ENCODE results near the gene SLC6A16. TPM values are rescaled to one million over a fixed set of nuclear protein-coding genes. Genes with fewer than 3 reads are reported as not detected.
"Not testable (repeated sequence)": the region's sequence is repeated elsewhere in the genome, so short reads cannot be mapped to it uniquely, and the experiment has no call there.

The SLC6A16 gene
- total RNA-seq (2014; rRNA removed; shearing (Covaris generic)): not detected in 2 replicates
- polyA plus RNA-seq (2015; cell fraction: cytosol; rRNA removed): 0.05 and 0.15 TPM in 2 replicates
- 0.10 TPM in 1 of 2 replicates, not detected in the other for polyA plus RNA-seq (2015; cell fraction: nucleus; rRNA removed)

DNA sequence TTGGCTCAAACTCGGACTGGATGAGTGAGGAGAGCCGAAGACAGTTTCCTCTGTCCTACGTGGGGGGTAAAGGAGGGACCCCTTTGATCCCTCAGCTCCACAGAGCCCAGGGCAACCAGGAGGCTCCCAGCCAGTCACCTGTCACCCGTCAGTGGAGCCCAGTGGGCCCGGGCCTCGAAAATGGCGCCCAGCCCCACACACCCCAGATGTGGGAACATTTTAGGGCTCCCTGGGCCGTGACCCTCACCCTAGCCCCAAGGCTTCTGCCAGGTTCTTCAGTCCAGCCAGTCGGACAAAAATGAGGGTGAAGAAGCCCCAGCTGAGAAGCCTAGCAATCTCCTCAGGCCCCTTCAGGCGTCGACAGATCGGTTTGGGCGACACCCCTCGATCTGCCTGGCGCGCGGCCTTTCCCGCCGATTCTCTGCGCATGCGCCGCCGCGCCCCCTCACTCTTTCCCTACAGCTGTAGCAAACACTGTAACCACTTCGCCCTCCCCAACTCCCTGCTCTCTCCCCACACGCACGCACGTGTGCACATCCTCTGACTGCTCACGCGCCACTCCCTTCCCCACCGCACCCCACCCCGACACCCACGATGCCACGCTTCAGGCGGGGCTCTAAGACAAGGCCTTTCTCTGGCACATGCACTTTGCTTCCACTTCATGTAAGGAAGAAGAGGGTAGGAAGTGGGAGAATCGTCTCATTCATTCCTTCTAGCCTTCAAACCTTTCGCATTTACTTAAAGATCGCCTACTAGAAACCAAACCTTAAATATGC lies at the start of gene SLC6A16:
TSS of gene SLC6A16 (minus strand) at position 391 of the 776 bp plus-strand sequence. CDS start 13,844 bp downstream, outside the sequence.
- DNase-seq (ENCODE audit: low read depth): no peak

GRCh38 chr19:49373174-49373573 lies 48.2 kb upstream of the SLC6A16 start:
- not testable (repeated sequence) for DNase-seq (ENCODE audit: low read depth)

DNA sequence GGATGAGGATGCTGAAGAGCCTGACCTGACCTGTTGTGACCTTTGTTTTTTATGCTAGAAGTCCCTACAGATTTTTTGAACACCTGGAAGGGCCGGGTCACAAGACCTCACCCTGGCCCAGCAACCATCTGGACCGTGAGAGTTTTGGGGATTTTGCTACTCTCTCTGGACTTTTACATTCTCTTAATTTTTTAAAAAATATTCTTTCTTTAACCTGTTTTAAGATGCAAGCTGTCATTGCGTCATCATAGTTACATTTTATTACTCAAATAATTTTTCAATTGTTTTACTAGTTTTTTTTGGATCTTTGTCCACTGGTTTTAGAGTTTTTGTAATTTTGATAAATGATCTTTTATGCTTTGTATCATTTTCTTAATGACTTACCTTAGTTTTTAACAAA lies 46.2 kb upstream of the SLC6A16 start:
- no peak for DNase-seq (ENCODE audit: low read depth)

GRCh38 chr19:49368711-49369358 lies 43.8 kb upstream of the SLC6A16 start:
- DNase-seq (ENCODE audit: low read depth): no peak

DNA sequence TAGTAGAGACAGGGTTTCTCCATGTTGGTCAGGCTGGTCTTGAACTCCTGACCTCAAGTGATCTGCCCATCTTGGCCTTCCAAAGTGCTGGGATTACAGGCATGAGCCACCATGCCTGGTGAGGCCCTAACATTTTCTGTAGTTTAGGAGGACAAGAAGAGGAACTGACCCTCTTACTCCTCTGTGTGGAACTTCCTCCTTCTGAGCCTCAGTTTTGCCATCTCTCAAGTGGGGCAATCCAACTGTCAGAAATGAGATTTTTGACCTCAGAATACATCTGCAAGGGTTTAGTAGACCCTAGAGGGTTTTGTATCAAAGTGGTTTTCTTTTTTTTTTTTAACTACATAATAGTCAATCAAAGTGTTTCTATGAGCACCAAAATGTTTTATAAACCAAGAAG lies 41.1 kb upstream of the SLC6A16 start:
- no peak for DNase-seq (ENCODE audit: low read depth)

DNA sequence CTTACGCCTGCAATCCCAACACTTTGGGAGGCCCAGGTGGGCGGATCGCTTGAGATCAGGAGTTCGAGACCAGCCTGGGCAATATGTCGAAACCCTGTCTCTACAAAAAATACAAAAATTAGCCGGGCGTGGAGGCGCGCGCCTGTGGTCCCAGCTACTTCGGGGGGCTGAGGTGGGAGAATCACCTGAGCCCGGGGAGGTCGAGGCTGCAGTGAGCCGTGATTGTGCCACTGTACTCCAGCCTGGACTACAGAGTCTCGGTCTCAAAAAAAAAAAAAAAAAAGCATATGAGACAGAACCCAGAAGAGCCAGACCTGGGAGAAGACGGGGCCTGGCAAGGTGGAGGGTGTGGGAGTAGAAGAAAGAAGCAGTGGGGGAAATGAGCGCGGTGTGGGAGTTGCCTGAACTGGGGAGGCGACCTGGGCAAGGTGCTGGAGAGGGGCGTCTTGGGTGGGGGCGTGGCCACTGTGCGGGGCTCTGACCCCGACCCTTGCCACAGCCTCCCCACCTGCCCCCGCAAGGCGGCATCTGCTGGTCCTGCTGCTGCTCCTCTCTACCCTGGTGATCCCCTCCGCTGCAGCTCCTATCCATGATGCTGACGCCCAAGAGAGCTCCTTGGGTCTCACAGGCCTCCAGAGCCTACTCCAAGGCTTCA lies 39.2 kb upstream of the SLC6A16 start:
- no peak for DNase-seq (ENCODE audit: low read depth)

DNA sequence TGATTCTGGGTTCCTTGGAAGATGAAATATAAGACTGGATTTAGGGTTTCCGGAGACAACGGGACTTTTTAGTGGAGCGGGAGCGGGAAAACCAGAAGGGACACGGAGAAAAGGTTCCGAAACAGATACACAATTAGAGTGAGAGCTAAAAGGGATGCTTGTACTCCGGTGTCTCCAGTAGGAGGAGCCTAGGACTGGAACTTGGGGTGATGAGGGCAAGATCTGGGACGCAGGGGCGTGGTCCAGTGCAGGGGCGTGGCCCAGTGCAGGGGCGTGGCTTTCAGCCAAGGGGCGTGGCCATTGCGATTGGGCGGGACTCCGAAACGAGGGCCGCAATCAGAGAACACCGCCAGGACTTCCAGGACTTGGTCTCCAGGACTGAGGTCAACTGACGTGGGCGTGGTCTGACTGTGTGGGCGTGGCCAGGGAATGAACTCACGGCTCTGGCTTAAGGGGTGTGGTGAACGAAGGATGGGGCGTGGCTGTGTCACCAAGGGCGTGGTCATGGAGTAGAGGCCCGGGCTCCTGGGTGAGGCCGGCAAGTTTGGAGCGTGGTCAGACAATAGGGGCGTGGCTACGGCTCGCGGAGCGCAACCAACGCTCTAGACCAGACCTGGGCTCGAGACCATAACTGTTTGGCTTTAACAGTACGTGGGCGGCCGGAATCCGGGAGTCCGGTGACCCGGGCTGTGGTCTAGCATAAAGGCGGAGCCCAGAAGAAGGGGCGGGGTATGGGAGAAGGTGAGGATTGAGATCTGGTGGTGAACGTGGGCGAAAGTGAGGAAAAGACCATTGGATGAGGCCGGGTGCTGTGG lies 38.5 kb upstream of the SLC6A16 start, which contains the start of gene DKKL1:
TSS of gene DKKL1 (plus strand) at position 610 of the 815 bp plus-strand sequence. CDS start at position 732, 122 bp downstream.
- DNase-seq (ENCODE audit: low read depth): peak; percentile 92

DNA sequence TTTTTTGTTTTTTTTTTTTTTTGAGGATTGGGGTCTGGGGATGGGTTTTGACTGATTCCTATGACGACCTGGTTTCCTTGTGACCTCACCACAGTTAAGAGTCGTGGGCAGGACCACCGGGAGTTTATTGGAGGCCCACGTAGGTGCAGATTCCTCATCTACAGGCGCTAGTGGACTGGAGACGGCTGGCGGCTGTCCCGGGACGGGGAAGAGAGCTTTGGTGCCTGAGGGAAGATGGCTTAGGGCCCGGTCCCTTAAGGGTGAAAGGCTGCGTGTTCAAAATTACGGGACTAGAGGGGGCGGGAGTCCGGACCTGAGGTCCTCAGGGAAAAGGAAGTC lies 37.9 kb upstream of the SLC6A16 start:
- peak; percentile 7 for DNase-seq (ENCODE audit: low read depth)

DNA sequence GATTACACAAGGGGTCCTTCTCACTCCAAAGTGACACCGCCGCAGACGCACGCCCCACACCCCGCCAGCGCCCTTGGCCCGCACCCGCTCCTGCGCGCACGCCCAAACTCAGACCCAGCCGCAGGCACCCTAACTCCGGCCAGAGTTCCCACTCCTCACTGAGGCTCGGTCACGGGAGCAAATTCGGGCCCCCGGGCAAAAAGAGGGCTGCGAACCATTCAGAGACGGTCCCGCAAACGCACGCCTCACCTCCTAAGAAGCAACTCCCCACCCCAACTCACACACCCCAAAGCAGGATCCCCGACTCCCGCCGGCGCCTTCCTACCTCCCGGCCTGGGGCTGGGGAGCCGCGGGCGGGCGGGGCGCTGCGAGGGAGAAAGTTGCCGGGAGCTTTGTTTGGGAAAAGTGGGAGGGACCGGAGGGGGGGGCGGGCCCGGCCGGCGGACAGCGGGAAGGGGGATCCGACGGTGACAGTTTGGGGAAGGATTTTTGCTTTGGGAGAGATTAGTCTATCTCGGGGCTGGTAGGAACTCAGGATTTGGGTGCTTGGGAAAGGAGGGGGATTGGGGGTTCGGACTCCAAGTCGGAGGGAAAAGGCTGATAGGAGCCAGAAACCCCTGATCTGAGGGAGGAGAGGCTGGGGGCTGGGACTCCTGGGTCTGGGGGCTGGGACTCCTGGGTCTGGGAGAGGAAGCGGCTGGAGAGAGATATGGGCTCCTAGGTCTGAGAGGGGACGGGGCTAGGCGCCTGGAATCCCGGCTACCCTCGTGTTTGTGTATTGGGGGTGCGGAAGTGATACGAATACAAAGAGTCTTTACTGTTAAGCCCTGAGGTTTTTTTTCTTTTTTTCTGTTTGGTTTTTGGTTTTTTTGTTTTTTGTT lies 37.3 kb upstream of the SLC6A16 start, which contains the start of gene TEAD2:
TSS of gene TEAD2 (minus strand) at position 369 of the 881 bp plus-strand sequence. CDS start 2,341 bp downstream, outside the sequence.
- DNase-seq (ENCODE audit: low read depth): no peak

DNA sequence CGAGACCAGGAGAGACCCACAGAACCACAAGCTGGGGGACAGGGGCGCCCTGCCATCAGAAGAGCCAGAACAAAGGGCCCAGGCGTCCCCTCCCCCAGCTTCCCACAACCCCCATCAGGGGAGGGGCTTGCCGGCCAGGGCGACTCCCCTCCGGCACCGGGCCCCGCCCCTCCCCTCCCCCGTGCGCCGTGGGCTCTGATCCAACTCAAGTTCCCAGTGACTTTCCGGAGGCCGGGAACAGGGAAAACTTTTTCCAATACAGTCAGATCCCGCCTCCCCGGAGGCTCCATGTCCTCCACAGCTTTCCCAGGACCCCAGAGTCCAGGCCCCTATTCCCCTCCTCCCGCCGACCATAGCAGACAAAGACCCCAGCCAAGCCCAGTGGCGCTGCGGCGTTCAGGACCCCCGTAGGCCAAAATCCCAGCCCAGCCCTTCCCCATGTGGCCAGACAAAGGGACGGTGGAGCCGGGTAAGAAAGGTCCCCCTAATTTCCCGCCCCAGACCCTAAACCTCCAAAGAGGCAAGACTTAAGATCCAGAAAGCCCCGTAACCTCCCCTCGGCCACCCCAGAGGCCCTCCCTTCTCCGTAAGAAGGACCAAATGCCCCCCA lies 36.6 kb upstream of the SLC6A16 start:
- peak; percentile 29 for DNase-seq (ENCODE audit: low read depth)

GRCh38 chr19:49359851-49360820 lies 35.1 kb upstream of the SLC6A16 start:
- no peak for DNase-seq (ENCODE audit: low read depth)

- no peak for DNase-seq (ENCODE audit: low read depth)
Observed at GRCh38 chr19:49357186-49357585, 32.2 kb upstream of the SLC6A16 start.

DNA sequence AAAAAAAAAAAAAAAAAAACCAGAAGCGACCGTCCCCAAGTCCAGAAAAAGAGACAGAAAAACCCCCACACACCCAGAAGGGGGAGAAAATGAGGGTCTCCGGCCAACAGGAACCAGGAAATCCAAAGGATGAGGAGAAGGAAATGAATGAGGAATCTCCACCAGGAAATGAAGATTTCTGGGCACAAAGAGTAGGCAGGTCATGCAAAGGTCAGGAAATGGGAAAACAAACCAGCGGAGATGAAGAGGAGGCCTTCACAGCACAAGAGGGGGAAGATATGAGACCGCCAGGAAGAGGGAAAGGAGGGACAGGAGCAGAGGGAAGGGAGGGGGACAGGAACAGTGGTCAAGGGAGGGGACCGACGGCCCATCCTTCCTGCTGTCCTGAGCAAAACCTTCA lies 31.4 kb upstream of the SLC6A16 start:
- DNase-seq (ENCODE audit: low read depth): no peak

- DNase-seq (ENCODE audit: low read depth): no peak
Observed at GRCh38 chr19:49355909-49356353, 30.9 kb upstream of the SLC6A16 start.

DNA sequence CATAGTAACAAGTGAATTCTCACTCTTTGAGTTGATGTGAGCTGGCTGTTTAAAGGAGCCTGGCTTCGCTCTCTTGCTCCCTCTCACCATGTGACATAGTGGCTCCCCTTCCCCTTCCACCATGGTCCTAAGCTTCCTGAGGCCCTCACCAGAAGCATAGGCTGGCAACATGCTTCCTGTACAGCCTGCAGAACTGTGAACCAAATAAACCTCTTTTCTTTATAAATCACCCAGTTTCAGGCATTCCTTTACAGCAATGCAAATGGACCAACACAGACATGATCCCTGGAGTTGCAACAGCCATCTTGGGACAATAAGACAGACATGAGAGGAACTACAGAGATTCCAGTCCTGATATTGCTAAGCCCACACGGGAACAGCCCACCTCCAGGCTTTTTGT lies 24.6 kb upstream of the SLC6A16 start:
- DNase-seq (ENCODE audit: low read depth): no peak

GRCh38 chr19:49348305-49349189 lies 23.6 kb upstream of the SLC6A16 start:
- DNase-seq (ENCODE audit: low read depth): no peak

DNA sequence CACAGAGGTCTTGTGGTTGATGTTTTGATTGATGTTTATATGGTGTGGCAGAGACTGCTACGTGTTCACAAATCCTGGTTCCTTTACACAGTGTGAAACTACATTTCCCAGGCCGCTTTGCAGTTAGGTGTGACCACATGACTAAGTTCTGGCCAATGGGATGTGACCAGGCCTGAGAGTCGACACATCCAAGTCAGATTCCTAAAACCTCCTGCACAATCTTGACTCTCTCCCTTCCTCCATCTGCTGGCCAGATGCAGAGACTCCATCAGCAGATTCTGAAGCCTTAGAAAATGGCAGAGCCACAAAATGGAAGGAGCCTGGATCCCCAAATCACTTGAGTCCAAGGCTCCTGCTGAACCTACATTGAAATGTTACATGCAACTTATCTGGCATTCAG lies 22.8 kb upstream of the SLC6A16 start:
- peak; percentile 71 for DNase-seq (ENCODE audit: low read depth)
